ENCODE results near the gene RAI2. TPM values are rescaled to one million over a fixed set of nuclear protein-coding genes. Genes with fewer than 3 reads are reported as not detected.
A peak's percentile ranks its signal among the peaks of the same experiment; 100 is the strongest.
"Not testable (repeated sequence)": the region's sequence is repeated elsewhere in the genome, so short reads cannot be mapped to it uniquely, and the experiment has no call there.

The RAI2 gene
- polyA plus RNA-seq, 6 donors from 2014 or later = not detected

GRCh38 chrX:17792826-17793225 is 68.3 kb downstream of the RAI2 start:
- H3K27me3 Mint-ChIP-seq = peaks cover 0 to 38% (median 10%) of the 10 kb centered on the region in 3 donors
- DNase-seq (no peak), ATAC-seq (ENCODE audit: low read depth in 2 of 2) (no peak)
- no peak overlapping the region for H3K27ac Mint-ChIP-seq
- peaks cover 0 to 3% (median 0%) of the 10 kb centered on the region in 3 donors for H3K4me1 Mint-ChIP-seq
- peaks cover 0 to 9% (median 0%) of the 10 kb centered on the region in 7 donors for H3K9me3 Mint-ChIP-seq
- no peaks in the 10 kb centered on the region for H3K36me3 Mint-ChIP-seq
- H3K4me3 Mint-ChIP-seq = no peak overlapping the region

- Mint-ChIP-seq H3K27ac (peak overlapping the region in 1 of 6 donors; percentile 55), H3K36me3 (no peaks in the 10 kb centered on the region), H3K27me3 (peaks cover 0 to 38% (median 10%) of the 10 kb centered on the region in 3 donors), H3K4me1 (peaks cover 0 to 3% (median 0%) of the 10 kb centered on the region in 3 donors), H3K9me3 (peaks cover 0 to 9% (median 0%) of the 10 kb centered on the region in 7 donors), H3K4me3 (peak overlapping the region in 1 of 8 donors; percentile 55)
- ATAC-seq (ENCODE audit: low read depth in 2 of 2) (no peak), DNase-seq (no peak)
Observed at GRCh38 chrX:17788956-17789562, 72.0 kb downstream of the RAI2 start.

- no peak overlapping the region for H3K27ac Mint-ChIP-seq
- ATAC-seq (ENCODE audit: low read depth in 2 of 2) (no peak), DNase-seq (no peak)
- H3K36me3 Mint-ChIP-seq = no peaks in the 10 kb centered on the region
- peaks cover 0 to 38% (median 10%) of the 10 kb centered on the region in 3 donors for H3K27me3 Mint-ChIP-seq
- H3K4me3 Mint-ChIP-seq = no peak overlapping the region
- peaks cover 0 to 9% (median 0%) of the 10 kb centered on the region in 7 donors for H3K9me3 Mint-ChIP-seq
- peaks cover 0 to 3% (median 0%) of the 10 kb centered on the region in 3 donors for H3K4me1 Mint-ChIP-seq
Observed at GRCh38 chrX:17788439-17788838, 72.7 kb downstream of the RAI2 start.

GRCh38 chrX:17787557-17787956 is 73.5 kb downstream of the RAI2 start:
- H3K9me3 Mint-ChIP-seq = peaks cover 0 to 9% (median 0%) of the 10 kb centered on the region in 7 donors
- peaks cover 0 to 3% (median 0%) of the 10 kb centered on the region in 3 donors for H3K4me1 Mint-ChIP-seq
- H3K27me3 Mint-ChIP-seq = peaks cover 0 to 35% (median 10%) of the 10 kb centered on the region in 3 donors
- no peak for DNase-seq
- no peak overlapping the region for H3K4me3 Mint-ChIP-seq
- no peaks in the 10 kb centered on the region for H3K36me3 Mint-ChIP-seq
- no peak for ATAC-seq (ENCODE audit: low read depth in 2 of 2)
- H3K27ac Mint-ChIP-seq = no peak overlapping the region

GRCh38 chrX:17786554-17787347 is 74.3 kb downstream of the RAI2 start:
- peaks cover 0 to 27% (median 10%) of the 10 kb centered on the region in 3 donors for H3K27me3 Mint-ChIP-seq
- H3K36me3 Mint-ChIP-seq; DNase-seq; H3K4me1 Mint-ChIP-seq; H3K4me3 Mint-ChIP-seq; ATAC-seq (ENCODE audit: low read depth in 2 of 2); H3K9me3 Mint-ChIP-seq; H3K27ac Mint-ChIP-seq: not testable (repeated sequence)

- DNase-seq = no peak
- H3K27me3 Mint-ChIP-seq = peaks cover 0 to 10% (median 6%) of the 10 kb centered on the region in 3 donors
- ATAC-seq (ENCODE audit: low read depth in 2 of 2) = no peak
- no peak overlapping the region for H3K27ac Mint-ChIP-seq
- H3K4me1 Mint-ChIP-seq = no peaks in the 10 kb centered on the region
- H3K36me3 Mint-ChIP-seq = peaks cover 0 to 7% of the 10 kb centered on the region in 2 donors
- H3K9me3 Mint-ChIP-seq = peaks cover 2 to 38% (median 7%) of the 10 kb centered on the region in 7 donors
- H3K4me3 Mint-ChIP-seq = no peak overlapping the region
Observed at GRCh38 chrX:17779434-17779833, 81.7 kb downstream of the RAI2 start.

GRCh38 chrX:17778997-17779396 is 82.1 kb downstream of the RAI2 start:
- Mint-ChIP-seq H3K9me3 (peaks cover 2 to 38% (median 7%) of the 10 kb centered on the region in 7 donors), H3K4me1 (no peaks in the 10 kb centered on the region), H3K27me3 (peaks cover 0 to 10% (median 6%) of the 10 kb centered on the region in 3 donors), H3K27ac (no peak overlapping the region), H3K36me3 (peaks cover 0 to 7% of the 10 kb centered on the region in 2 donors), H3K4me3 (no peak overlapping the region)
- DNase-seq = no peak
- no peak for ATAC-seq (ENCODE audit: low read depth in 2 of 2)

- peaks cover 0 to 19% (median 2%) of the 10 kb centered on the region in 7 donors for H3K9me3 Mint-ChIP-seq
- ATAC-seq (ENCODE audit: low read depth in 2 of 2) (no peak), DNase-seq (no peak)
- H3K27me3 Mint-ChIP-seq = peaks cover 0 to 5% (median 0%) of the 10 kb centered on the region in 3 donors
- H3K4me1 Mint-ChIP-seq = no peaks in the 10 kb centered on the region
- H3K27ac Mint-ChIP-seq = no peak overlapping the region
- H3K4me3 Mint-ChIP-seq = no peak overlapping the region
- no peaks in the 10 kb centered on the region for H3K36me3 Mint-ChIP-seq
Observed at GRCh38 chrX:17774053-17774452, 87.0 kb downstream of the RAI2 start.

GRCh38 chrX:17773221-17773876 is 87.7 kb downstream of the RAI2 start:
- Mint-ChIP-seq H3K27me3 (peaks cover 0 to 5% (median 0%) of the 10 kb centered on the region in 3 donors), H3K9me3 (peaks cover 0 to 12% (median 0%) of the 10 kb centered on the region in 7 donors), H3K27ac (no peak overlapping the region), H3K4me3 (no peak overlapping the region), H3K36me3 (no peaks in the 10 kb centered on the region), H3K4me1 (no peaks in the 10 kb centered on the region)
- DNase-seq (no peak), ATAC-seq (ENCODE audit: low read depth in 2 of 2) (no peak)

- Mint-ChIP-seq H3K27me3 (no peaks in the 10 kb centered on the region), H3K9me3 (no peaks in the 10 kb centered on the region), H3K36me3 (no peaks in the 10 kb centered on the region), H3K27ac (no peak overlapping the region), H3K4me3 (no peak overlapping the region), H3K4me1 (no peaks in the 10 kb centered on the region)
- no peak for DNase-seq
- ATAC-seq (ENCODE audit: low read depth in 2 of 2) = no peak
Observed at GRCh38 chrX:17769701-17770269, 91.3 kb downstream of the RAI2 start.

- no peak for ATAC-seq (ENCODE audit: low read depth in 2 of 2)
- Mint-ChIP-seq H3K27me3 (no peaks in the 10 kb centered on the region), H3K27ac (no peak overlapping the region), H3K36me3 (no peaks in the 10 kb centered on the region), H3K4me1 (no peaks in the 10 kb centered on the region), H3K4me3 (no peak overlapping the region), H3K9me3 (no peaks in the 10 kb centered on the region)
- DNase-seq = no peak
Observed at GRCh38 chrX:17768997-17769396, 92.1 kb downstream of the RAI2 start.

- Mint-ChIP-seq H3K4me3 (no peak overlapping the region), H3K9me3 (no peaks in the 10 kb centered on the region)
Observed at GRCh38 chrX:17767734-17768133, 93.4 kb downstream of the RAI2 start.

GRCh38 chrX:17759990-17760389 is 101.1 kb downstream of the RAI2 start:
- Mint-ChIP-seq H3K9me3 (peaks cover 0 to 3% (median 0%) of the 10 kb centered on the region in 7 donors), H3K27ac (peak overlapping the region in 1 of 6 donors; percentile 34), H3K36me3 (no peaks in the 10 kb centered on the region), H3K27me3 (no peaks in the 10 kb centered on the region), H3K4me1 (no peaks in the 10 kb centered on the region), H3K4me3 (no peak overlapping the region)
- no peak for DNase-seq
- no peak for ATAC-seq (ENCODE audit: low read depth in 2 of 2)

More at GRCh38 chrX:17767734-17768133, 93.4 kb downstream of the RAI2 start:
- Mint-ChIP-seq H3K27ac (no peak overlapping the region), H3K27me3 (no peaks in the 10 kb centered on the region), H3K36me3 (no peaks in the 10 kb centered on the region), H3K4me1 (no peaks in the 10 kb centered on the region)
- no peak for ATAC-seq (ENCODE audit: low read depth in 2 of 2)
- DNase-seq = no peak

Measured in naive B cell (primary cell).